Right lobe of liver (tissue), 4 donors: Measurements from ENCODE around the gene HNRNPC.

Experiments used
- POLR2A ChIP-seq: fragments of 450-650 bp; IDR thresholded peaks from one replicate; pipeline ENCODE4 v1.6.1; 2017; ENCODE audit warnings: antibody characterized with exemption, mild to moderate bottlenecking
- TF ChIP-seq, protein P1 (sequence below), 4 donors: fragments of 200-600 bp in 3 of 4; fragments of 450-650 bp in 1 of 4; IDR thresholded peaks; one replicate each; pipeline versions ENCODE4 v1.5.1 to v1.8.0; 2016 to 2022; ENCODE audit warnings: antibody characterized with exemption in 4 of 4, mild to moderate bottlenecking in 2 of 4
- donor health status: DM: no; HTN: no; CAD: no.
- donor health status: DM: no; HTN: no; CAD: no.
- donor health status: DM: no; HTN: yes; CAD: no.

DNA sequence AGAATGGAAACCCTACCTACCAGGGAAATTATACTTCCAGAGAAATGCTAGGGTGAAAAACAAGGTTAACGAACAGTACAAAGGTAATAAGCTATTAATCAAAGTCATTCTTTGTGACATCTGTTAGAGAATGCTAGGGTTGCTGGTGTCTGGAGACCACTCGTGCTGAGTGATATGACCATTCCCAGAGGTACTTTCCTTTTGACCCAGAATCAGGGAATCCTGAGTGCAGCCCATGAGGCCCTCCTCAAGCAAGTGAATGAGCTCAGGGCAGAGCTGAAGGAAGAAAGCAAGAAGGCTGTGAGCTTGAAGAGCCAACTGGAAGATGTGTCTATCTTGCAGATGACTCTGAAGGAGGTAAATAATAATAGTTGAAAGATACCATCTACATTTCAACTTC lies 42.4 kb upstream of the HNRNPC start:
- TF ChIP-seq, protein P1, sequence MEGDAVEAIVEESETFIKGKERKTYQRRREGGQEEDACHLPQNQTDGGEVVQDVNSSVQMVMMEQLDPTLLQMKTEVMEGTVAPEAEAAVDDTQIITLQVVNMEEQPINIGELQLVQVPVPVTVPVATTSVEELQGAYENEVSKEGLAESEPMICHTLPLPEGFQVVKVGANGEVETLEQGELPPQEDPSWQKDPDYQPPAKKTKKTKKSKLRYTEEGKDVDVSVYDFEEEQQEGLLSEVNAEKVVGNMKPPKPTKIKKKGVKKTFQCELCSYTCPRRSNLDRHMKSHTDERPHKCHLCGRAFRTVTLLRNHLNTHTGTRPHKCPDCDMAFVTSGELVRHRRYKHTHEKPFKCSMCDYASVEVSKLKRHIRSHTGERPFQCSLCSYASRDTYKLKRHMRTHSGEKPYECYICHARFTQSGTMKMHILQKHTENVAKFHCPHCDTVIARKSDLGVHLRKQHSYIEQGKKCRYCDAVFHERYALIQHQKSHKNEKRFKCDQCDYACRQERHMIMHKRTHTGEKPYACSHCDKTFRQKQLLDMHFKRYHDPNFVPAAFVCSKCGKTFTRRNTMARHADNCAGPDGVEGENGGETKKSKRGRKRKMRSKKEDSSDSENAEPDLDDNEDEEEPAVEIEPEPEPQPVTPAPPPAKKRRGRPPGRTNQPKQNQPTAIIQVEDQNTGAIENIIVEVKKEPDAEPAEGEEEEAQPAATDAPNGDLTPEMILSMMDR (IDR thresholded peaks at IDR 0.05) = no peak
- TF ChIP-seq POLR2A = no peak
